Measurements from ENCODE around the gene TRPM2.

GRCh38 chr21:44399151-44399954, 45.9 kb downstream of the TRPM2 start:
- TF ChIP-seq, protein P1, sequence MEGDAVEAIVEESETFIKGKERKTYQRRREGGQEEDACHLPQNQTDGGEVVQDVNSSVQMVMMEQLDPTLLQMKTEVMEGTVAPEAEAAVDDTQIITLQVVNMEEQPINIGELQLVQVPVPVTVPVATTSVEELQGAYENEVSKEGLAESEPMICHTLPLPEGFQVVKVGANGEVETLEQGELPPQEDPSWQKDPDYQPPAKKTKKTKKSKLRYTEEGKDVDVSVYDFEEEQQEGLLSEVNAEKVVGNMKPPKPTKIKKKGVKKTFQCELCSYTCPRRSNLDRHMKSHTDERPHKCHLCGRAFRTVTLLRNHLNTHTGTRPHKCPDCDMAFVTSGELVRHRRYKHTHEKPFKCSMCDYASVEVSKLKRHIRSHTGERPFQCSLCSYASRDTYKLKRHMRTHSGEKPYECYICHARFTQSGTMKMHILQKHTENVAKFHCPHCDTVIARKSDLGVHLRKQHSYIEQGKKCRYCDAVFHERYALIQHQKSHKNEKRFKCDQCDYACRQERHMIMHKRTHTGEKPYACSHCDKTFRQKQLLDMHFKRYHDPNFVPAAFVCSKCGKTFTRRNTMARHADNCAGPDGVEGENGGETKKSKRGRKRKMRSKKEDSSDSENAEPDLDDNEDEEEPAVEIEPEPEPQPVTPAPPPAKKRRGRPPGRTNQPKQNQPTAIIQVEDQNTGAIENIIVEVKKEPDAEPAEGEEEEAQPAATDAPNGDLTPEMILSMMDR (IDR thresholded peaks at IDR 0.05; ENCODE audit: low read depth, low read length): no peak
- TF ChIP-seq, protein P2, sequence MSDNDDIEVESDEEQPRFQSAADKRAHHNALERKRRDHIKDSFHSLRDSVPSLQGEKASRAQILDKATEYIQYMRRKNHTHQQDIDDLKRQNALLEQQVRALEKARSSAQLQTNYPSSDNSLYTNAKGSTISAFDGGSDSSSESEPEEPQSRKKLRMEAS (IDR thresholded peaks at IDR 0.05; ENCODE audit: low read depth, low read length): no peak
- TF ChIP-seq POLR2A (IDR thresholded peaks at IDR 0.05; ENCODE audit: extremely low read depth, insufficient read length): no peak

All from NB4 (cell line).